Left kidney (tissue), 2 donors: Measurements from ENCODE around the gene KRT81. TPM values are rescaled to one million over a fixed set of nuclear protein-coding genes. Genes with fewer than 3 reads are reported as not detected.
"Not testable (repeated sequence)": the region's sequence is repeated elsewhere in the genome, so short reads cannot be mapped to it uniquely, and the experiment has no call there.

ENCODE experiments used
- DNase-seq: peaks from one replicate; pipeline ENCODE4 v3.0.0-alpha.2; 2013
- polyA plus RNA-seq: library from polyadenylated mRNA; unstranded; fragments of 120-200 nt; gene quantifications from one replicate; pipeline ENCODE4 v1.2.1, GENCODE V29; 2013; ENCODE audit not compliant: insufficient read length

Gene KRT81
- polyA plus RNA-seq, 1 donor: not detected

DNA sequence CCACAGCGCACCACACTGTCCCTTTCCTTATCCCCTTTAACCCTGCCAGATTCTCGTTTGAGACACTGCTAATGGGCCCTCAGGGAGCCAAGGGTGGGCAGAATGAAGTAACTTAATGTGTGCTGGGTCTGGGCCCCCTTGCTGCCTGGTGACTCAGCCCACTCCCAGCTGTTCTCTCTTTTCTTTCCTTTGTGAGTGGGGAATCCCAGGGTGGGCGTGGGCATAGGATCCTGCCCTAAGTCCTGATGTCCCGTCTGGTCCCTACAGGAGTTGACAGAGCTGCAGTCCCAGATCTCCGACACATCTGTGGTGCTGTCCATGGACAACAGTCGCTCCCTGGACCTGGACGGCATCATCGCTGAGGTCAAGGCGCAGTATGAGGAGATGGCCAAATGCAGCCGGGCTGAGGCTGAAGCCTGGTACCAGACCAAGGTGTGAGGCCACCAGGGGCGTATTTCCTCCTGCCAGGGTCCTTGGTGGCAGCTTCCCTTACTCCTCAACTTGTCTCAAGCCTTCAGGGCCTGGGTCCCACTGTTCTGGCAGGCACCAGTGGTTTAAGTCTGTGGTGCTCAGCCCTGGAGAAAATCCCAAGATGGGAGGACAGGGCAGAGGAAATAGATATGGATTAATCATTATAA lies 50.0 kb downstream of the KRT81 start:
- no peak for DNase-seq

DNA sequence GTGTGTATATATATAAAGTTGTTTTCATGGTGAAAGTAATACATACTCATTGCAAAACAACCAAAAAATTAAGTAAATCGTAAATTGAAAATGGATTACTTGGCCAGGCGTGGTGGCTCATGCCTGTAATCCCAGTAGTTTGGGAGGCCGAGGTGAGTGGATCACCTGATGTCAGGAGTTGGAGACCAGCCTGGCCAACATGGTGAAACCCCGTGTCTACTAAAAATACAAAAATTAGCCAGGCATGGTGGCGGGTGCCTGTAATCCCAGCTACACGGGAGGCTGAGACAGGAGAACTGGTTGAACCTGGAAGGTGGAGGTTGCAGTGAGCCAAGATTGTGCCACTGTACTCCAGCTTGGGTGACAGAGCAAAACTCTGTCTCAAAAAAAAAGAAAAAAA lies 51.1 kb downstream of the KRT81 start:
- DNase-seq: not testable (repeated sequence)

DNA sequence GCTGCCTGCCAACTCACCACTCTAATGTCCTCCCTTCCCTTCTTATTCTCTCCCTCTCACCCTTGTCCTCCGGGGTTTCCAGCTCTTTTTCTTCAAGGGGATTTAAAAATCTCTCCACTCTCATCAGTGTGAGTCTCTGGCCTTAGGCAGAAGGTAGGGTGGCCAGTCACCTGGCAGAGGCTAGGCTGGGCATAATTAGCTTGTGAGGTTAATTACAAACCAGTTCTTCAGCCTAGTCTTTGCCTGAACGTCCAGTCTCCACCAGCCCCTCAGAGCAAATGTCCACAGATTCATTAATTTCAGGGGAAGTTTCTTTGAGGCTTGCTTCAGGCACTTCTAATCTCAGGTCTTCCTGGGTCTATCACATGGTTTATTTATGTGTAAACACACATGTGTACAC lies 51.6 kb downstream of the KRT81 start:
- no peak for DNase-seq

DNA sequence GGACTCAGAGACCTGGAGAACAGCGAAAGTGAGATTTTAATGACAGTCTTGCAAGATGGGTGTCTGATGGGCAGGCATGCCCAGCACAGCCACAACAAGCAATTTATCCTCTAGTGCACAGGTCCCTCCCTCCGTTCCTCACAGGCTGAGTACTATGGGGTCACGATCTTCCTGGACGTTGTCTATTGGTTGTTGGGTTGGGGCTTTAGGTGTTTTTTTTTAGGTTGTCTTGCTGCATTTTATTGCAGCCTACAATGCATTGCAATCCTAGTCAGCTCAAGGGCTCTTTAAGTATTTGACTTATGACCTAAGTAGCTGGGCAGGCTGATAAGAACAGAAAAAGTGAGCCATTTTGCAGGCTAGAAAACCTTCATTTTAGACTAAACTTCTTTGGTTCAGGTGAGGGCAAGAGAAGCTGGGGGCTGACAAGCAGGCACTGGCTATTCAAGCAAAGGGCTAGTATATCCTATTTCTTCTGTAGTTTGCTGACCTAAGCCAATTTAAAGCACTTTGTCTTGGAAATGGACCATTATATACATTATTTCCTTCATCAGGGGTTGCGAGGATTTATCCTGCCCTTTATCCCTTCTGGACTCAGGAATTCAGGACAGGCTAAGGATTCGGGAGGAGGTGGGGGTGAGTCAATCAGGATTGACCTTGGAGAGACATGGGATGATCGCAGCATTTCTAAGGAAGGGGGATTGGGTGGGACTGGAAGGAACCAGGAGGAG lies 52.3 kb downstream of the KRT81 start:
- DNase-seq: no peak

DNA sequence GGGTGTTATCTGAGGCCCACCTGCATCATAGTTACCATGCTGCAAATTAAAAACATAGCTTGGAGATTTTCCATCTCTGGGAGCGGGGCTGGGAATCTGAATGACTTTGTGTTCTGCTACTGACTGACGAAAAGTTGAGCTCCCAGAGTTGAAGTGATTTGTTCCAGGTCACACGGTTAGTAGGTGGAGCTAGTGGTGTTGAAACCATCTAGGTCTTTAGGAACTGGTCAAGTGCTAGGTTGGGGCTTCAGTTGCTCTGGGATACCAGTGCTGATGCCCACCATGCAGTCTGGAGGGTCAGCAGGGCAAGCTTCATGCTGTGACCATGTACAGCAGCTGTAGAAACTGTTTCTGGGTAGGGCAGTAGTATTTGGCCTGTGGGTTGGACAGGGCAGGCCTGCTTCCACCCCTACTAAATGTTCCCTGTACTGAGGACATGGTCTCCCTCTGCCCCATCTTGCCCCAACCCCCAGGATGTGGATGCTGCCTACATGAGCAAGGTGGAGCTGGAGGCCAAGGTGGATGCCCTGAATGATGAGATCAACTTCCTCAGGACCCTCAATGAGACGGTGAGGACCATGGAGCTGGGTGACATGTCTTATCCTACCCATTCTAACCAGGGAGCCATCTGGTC lies 53.0 kb downstream of the KRT81 start:
- no peak for DNase-seq

DNA sequence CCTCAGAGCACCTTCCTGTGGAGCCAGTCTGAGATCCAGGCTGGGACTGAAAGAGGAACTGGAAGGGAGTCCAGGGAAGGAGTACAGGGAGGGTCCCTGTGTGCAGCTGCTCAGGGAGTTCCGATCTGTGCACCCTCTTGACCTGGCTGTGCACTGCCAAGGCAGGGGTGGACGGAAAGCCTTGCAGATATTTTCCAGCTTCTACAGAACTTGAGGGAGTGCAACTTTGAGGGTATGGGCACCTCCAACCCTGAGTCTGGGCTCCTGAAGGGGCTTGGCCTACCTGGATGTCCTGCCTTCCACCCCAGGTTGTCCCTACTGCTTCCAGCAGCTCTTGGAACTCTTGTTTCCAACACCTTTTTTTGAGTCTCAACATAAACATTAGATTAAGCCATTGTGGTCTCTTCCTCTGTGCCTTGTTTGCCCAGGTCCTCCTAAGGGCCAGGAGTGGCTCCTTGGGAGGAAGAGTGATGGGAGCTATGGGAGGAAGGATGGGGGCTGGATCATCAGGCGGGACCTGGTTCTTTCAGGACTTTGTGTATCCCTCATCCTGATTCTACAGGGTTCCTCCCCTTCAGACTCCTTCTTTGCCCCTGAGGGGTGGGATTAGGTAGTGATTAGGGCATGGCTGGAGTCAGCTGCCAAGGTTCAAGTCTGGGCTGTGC lies 54.8 kb downstream of the KRT81 start:
- DNase-seq: no peak

Other genes starting within 250 kb of the KRT81 start
- gene NR4A1, start 240.1 kb downstream of the KRT81 start, polyA plus RNA-seq: 29.5 TPM
- gene ATG101, start 221.6 kb downstream of the KRT81 start, polyA plus RNA-seq: 23.4 TPM
- not detected for gene SMIM41, start 211.8 kb downstream of the KRT81 start, polyA plus RNA-seq
- gene KRT80, start 99.5 kb downstream of the KRT81 start, polyA plus RNA-seq: 0.80 TPM
- 56.5 TPM for gene KRT7, start 58.3 kb downstream of the KRT81 start, polyA plus RNA-seq
- not detected for gene KRT86, start 16.9 kb downstream of the KRT81 start, polyA plus RNA-seq
- gene KRT83, start 29.9 kb upstream of the KRT81 start, polyA plus RNA-seq: not detected
- gene KRT85, start 75.9 kb upstream of the KRT81 start, polyA plus RNA-seq: not detected
- gene KRT84, start 94.1 kb upstream of the KRT81 start, polyA plus RNA-seq: not detected
- not detected for gene KRT82, start 114.8 kb upstream of the KRT81 start, polyA plus RNA-seq
- gene KRT75, start 142.8 kb upstream of the KRT81 start, polyA plus RNA-seq: not detected
- gene KRT6B, start 160.6 kb upstream of the KRT81 start, polyA plus RNA-seq: not detected
- not detected for gene KRT6C, start 182.3 kb upstream of the KRT81 start, polyA plus RNA-seq
- not detected for gene KRT6A, start 201.7 kb upstream of the KRT81 start, polyA plus RNA-seq
- gene KRT5, start 228.9 kb upstream of the KRT81 start, polyA plus RNA-seq: 0.22 TPM